C1 segment of cervical spinal cord (tissue), 14 donors: ENCODE data around the gene G6PC2.
"Not testable (repeated sequence)": the region's sequence is repeated elsewhere in the genome, so short reads cannot be mapped to it uniquely, and the experiment has no call there.

Experiments
- DNase-seq, 14 donors: peaks; one replicate each; lab custom pipeline; 2025; lab: John Stamatoyannopoulos, UW

The G6PC2 gene, protein sequence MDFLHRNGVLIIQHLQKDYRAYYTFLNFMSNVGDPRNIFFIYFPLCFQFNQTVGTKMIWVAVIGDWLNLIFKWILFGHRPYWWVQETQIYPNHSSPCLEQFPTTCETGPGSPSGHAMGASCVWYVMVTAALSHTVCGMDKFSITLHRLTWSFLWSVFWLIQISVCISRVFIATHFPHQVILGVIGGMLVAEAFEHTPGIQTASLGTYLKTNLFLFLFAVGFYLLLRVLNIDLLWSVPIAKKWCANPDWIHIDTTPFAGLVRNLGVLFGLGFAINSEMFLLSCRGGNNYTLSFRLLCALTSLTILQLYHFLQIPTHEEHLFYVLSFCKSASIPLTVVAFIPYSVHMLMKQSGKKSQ

DNA sequence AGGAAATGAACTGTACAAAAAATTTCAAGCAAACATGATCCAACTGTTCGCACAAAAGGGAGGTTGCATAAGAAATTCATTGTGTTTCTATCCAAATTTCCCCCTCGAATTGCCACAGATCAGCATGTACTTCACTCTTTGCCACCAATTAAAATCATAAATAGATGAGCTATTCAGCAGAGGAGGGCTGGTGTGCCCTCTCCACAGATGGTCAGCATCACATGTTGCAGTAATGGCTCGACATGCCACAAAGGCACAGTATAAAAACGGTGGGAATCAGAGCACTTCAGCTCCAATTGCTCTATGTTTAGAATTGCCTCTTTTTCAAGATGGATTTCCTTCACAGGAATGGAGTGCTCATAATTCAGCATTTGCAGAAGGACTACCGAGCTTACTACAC, at the start of gene G6PC2:
Gene G6PC2 (plus strand): TSS at position 289 of the 400 bp plus-strand sequence. CDS start 41 bp downstream, at position 330.
- DNase-seq = no peak

DNA sequence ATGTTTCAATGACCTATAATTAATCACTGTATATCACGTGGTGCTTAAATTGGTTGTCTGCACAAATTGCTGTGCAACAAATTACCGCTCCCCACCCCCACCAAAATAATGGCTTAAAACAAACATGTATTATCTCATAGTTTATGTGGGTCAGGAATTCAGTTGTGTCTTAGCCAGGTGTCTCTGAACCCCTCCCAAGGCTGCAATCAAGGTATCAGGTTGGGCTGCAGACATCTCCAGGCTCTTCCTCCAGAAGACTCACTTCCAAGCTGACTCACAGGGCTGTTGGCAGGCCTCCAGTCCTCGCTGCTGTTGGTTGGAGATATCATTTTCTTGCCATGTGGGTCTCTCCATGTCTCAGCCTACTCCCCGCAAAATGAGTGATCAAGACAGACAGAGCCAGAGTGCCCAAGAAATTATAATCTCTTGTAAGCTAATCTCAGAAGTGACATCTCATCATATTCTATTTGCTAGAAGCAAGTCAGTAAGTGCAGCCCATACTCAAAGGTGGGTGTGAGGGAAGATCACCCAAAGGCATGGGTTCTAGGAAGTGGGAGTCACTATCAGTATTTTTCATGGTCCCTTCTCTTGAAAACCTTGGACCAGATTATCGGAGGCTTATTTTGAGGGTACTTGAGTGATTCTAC, 49.3 kb upstream of the G6PC2 start:
- no peak for DNase-seq

DNA sequence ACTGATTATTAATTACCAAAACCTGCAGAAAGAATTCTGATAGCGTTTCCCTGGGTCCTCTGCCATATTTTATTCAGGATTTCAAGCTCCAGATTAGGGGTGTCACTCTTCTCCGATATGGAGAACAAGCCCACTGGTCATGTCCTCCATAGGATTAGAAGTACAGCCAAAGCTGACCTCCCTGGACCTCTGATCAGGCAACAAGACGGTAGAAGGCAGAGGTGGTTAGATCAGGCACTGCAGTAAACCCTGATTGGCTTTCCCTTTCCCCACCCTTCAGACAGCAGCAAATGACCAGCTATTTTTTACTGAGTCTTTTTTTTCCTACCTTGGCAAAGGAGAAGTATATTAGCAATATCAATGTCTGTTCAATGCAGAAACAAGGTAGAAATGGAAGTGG, 48.6 kb upstream of the G6PC2 start:
- no peak for DNase-seq

DNA sequence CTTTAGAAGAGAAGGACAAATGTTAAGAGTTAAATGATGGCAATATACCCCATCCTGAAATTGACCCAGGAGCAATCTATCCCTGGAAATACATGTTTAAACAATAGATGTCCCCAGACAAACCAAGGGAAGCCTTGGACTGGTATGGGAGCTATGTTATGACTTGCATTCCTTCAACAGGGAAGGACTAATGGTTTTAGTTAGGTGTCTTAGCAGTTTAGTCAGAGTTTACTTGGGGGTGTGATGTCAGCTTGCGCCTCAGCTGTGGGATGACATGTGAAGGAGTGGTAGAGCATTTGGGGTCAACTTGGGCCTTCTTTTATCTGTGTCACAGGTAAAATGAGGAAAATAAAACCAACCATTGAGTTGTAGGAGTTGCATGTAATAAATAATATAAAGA, 47.6 kb upstream of the G6PC2 start:
- DNase-seq = no peak

DNA sequence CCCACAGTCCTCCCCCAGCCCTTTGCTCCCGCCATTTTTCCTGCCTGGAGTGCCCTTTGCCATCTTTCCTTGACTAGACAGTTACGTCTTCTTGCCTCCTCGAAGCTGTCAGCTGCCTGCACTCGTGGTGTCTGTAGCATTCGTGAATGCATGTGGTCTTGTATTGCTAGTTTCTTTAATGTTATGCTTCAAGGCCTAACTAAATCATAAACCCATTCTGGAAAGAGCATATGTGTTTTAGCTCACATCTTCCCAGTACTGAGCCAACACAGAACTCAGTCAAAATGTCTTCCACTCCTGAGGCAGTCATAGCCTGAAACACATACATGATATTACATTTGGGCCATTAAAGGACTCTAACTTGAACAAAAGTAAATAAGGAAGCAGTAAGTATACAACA, 46.4 kb upstream of the G6PC2 start:
- DNase-seq = no peak

DNA sequence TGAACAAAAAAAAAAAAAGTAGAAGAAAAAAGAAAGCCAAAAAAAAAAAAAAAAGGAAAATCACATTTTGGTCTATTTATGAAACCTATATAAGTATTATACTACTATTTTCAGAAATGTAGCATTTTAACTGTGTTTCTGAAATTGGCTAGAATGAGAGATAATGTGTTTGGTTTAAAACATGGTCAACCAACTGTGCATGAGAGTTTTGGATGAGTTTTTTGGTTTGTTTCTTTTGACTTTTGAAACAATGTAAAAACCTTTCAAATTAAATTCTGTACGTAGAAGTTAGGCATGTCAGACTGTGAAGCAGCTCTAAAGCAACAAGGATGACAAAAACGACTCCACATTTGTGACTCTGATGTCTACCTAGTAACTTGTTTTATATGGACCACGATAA, 45.5 kb upstream of the G6PC2 start:
- DNase-seq = no peak

DNA sequence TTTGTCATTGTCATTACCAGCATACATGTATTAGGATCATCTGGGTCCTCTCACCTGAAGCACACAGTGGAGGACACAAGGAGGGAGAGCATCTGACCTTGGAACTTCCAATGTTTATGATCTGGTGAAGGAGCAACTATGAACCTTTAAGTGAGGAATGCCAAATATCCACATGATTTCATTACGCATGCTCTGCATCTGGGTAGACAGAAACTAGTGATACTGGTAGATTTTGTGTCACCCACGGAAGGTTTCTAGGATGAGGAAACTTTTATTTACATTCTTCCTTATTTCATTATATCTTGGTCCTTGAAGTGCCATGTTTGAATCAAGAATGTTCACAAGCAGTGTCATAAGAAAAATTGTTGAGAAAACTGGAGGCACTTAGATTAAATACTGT, 42.9 kb upstream of the G6PC2 start:
- DNase-seq = no peak

DNA sequence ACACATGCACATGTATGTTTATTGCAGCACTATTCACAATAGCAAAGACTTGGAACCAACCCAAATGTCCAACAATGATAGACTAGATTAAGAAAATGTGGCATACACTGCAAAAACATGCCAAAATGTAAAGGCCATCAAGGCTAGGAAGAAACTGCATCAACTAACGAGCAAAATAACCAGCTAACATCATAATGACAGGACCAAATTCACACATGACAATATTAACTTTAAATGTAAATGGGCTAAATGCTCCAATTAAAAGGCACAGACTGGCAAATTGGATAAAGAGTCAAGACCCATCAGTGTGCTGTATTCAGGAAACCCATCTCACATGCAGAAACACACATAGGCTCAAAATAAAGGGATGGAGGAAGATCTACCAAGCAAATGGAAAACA, 33.9 kb upstream of the G6PC2 start:
- DNase-seq = not testable (repeated sequence)

DNA sequence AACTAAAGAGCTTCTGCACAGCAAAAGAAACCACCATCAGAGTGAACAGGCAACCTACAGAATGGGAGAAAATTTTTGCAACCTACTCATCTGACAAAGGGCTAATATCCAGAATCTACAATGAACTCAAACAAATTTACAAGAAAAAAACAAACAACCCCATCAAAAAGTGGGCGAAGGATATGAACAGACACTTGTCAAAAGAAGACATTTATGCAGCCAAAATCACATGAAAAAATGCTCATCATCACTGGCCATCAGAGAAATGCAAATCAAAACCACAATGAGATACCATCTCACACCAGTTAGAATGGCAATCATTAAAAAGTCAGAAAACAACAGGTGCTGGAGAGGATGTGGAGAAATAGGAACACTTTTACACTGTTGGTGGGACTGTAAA, 30.7 kb upstream of the G6PC2 start:
- DNase-seq = not testable (repeated sequence)

DNA sequence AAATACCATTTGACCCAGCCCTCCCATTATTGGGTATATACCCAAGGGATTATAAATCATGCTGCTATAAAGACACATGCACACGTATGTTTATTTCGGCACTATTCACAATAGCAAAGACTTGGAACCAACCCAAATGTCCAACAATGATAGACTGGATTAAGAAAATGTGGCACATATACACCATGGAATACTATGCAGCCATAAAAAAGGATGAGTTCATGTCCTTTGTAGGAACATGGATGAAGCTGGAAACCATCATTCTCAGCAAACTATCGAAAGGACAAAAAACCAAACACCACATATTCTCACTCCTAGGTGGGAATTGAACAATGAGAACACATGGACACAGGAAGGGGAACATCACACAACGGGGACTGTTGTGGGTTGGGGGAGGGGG, 30.3 kb upstream of the G6PC2 start:
- DNase-seq = not testable (repeated sequence)

DNA sequence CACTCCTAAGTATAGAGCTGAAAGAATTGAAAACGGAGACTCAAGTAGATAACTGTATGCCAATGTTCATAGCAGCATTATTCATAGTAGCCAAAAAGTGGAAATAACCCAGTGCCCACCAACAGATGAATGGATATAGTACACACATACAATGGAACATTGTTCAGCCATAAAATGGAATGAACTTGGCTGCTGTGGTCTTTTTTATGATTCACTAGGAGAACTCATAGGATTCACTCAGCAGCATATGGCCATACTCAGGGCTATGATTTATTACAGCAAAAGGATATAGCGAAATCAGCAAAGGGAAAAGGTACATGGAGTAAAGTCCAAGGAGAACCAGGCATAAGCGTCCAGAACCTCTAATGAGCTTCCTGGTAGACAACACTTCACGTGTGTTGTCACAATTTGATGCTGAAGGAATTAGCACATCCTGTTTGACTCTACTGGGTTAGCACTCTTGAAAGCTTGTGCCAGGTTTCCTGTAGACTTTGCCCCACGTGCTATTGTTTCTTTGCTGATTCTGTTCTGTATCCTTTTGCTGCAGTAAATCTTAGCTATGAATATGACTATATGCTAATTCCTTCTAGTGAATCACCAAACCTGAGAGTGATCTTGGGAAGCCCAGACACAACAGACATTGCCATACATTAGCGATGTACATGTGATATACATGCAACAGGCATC, 26.6 kb upstream of the G6PC2 start:
- DNase-seq = no peak

DNA sequence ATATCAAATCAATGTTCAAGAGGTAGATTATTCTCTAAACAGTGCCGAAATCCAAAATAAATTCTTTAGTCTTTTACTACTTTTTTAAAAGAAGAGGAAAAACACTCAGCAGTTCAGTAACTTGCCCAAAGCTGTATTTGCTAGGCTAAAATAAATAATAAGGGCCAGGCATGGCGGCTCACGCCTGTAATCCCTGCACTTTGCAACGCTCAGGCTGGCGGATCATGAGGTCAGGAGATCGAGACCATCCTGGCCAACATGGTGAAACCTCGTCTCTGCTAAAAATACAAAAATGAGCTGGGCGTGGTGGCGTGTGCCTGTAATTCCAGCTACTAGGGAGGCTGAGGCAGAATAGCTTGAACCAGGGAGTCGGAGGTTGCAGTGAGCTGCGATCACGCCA, 18.9 kb upstream of the G6PC2 start:
- not testable (repeated sequence) for DNase-seq

DNA sequence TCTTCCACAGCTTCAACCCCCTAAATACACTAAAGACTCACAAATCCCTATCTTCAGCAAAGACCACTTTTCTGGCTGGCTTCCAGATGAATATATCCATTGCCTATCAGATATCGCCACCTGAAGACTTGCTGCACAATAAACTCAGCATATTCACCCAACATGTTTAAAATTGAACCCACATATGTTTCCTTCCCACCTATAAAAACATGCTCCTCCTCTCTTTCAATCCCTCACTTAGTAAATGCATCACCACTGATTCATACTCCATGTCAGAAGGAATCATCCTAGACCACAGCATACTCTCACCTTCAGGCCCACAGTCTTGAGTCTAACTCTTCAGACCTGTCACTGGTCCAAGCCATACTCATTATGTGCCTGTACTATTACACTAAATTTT, 16.1 kb upstream of the G6PC2 start:
- DNase-seq = no peak

DNA sequence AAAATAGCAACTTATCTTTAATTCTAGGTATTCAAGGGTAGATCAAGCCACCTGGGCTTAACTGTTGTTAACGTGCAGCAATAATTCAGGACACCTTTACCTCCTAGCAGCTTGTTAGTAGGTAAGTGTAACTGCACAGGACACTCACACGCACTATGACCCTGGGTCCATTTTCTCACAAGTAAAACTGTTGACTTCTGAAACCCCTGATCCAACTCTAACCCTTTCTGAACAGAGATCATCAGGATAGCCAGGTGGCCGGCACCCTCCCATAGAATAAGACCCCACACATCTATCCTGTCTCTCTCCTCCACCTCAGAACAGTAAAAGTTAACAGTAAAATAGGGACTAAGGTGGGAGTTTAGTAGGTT, 11.5 kb upstream of the G6PC2 start:
- DNase-seq = no peak

DNA sequence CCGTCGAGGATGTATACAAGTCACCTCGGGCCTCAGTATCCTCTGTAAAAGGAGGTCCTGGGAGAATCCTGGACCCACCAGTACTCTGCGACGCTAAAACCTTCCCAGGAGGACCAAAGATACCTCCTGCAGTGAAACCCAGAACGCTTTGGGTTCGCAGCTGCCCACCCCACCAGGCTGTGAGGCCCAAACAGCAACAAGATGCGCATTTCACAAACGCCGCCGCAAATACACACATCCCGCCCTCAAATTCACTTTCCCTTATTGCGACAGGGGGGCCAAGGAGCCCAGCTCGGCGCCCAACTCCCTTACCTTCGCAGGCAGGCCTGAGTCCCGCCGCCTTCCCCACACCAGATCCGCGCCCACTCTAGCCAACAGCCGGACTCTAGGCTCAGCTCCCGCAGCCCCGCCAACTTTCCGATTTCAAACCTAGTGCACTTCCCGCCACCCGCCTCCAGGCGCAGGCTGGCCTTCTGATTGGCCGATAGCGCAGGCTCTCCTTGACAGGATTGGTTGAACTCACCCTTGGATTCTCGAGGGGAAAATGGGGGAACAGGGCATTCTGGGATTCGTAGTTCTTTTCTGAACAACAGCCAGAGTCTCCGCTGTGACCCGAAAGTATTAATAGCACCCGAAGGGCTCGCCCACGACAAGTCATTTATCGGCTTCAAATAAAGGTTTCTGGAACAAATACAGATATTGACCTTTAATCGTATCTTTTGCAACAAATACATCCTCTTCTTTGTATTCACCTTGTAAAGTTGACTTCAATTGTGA, 10.9 kb upstream of the G6PC2 start, which contains the start of gene SPC25:
Gene SPC25 (minus strand): TSS at position 425 of the 777 bp plus-strand sequence. CDS start 911 bp downstream, outside the sequence.
- peak in 13 of 14 donors; percentile 9 to 80 (median 68) for DNase-seq

DNA sequence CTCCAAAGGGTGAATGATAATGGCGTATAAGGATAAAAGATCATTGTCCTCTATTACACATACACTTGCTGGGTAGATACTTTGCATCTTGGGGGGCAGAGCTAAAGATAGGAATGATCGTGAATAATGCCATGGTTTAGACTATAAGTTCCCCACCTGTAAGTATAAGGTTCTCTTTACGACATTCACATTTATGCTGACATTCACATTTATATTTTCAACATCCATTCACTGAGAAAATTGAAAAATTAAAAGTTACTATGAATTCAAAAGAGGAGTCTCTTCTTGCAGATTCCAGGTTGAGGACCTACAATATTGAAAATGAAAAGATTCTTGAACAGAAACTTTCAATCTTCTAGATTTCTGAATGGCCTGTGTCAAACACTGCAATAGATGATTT, 8.8 kb upstream of the G6PC2 start:
- no peak for DNase-seq

DNA sequence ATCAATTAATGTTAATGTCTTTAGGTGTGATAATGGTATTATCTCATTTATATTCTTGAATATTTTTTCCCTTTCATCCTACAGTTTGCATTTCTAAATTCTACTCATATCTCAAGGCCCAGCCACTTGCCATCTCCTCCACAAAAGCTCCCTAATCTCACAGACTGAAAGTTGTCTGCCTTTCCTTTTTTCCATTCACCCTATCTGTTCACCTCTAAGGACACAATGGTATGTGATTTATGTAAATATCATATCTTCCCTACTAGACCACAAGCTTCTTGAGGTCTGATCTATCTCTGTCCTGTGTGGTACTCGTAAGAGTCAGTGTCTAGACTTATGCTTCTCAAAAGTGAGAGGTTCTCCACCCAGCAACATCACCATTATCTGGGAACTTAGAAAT, 7.0 kb upstream of the G6PC2 start:
- no peak for DNase-seq

DNA sequence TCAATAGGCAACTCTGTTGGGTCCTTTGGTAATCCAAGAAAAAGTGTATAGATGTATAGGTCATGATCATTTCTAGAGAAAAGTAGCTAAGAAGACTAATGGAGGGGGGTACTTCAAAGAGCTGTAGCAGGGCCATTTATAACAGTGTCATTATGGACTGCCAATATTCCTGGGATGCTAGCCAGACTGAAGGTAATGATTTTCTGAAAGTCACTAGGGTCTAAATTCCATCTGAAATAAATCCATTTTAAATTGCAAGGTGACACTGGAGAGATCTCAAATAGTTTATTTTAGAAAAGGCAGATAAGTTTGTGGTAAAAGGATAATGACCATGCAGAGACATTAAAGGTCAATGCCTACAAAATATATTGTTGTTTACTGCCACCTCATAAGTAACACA, 6.4 kb upstream of the G6PC2 start:
- no peak for DNase-seq

DNA sequence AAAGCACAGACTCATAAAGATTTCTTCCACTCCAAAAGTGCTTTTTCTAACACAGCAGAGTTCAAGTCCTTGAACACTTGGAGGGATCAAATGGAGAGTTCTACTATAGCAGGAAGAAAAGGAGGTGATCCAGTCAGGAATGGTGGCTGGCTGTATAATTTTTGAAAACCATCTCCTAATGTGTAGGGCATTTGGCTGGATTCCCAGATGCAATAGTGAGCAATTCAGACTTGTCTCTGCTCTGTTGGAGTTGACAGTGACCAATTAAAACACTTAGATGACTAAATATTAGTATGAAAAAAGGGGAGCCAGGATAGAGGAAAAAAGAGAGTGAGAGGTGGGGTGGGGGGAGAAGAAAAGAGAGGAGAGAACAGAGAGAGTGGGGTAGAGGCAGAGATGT, 5.3 kb upstream of the G6PC2 start:
- DNase-seq = no peak

DNA sequence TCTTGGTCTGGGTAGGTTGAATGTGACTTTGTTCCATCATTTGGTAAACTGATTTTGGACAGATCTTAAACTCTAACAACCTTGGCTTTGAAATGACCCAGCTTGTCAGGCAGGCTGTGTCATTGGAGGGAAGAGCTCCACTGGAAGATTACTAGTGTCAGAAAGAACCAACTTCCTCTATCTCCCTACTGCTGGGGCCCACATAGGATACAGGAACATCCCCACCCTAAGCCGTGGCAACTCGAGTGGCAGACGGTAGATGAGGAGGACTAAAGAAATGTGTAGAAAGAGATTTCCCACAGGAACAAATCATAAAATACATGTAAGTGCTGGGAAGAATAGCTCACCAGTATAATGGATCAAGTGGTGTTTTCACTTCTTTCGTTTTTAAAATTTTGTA, 4.3 kb upstream of the G6PC2 start:
- no peak for DNase-seq

DNA sequence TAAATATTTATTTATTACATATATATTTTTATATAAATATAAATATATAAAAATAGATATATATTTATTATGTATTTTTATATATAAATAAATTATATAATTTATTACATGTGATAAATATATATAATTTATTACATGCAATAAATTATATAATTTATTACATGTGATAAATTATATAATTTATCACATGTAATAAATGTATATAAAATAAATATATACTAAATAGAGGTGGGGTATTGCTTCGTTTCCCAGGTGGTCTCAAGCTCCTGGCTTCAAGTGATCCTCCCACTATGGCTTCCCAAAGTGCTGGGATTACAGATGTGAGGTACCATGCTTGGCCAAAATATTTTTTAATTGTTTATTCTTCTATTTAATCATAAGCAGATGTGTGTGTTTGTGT, 3.6 kb upstream of the G6PC2 start:
- no peak for DNase-seq

DNA sequence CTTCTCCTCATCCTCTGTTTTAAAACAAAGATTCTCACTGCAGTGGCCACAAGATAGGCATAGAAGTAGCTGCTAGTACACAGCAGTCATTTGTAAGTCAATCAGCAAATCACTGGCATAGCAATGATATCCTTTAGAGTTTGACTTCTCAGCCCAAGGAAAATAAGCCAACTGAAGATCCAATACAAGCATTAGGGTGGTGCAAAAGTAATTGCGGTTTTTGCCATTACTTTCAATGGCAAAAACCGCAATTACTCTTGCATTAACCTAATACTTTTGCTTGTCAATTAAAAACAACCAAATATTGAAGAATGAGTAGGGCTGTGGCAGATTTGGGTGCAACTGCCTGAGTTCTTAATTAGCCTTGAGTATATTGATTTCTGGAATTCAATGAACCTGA, 2.8 kb downstream of the G6PC2 start:
- no peak for DNase-seq
